GM12892 (cell line): ENCODE measurements around the gene QPCT.

Source experiments
- DNase-seq: peaks from one replicate; pipeline ENCODE4 v3.0.0; 2011; ENCODE audit not compliant: insufficient read length
- FAIRE-seq: peaks from 2 replicates; lab custom pipeline; 2011; peaks lifted over from hg19 to GRCh38; lab: Jason Lieb, UNC
- POLR2A ChIP-seq: IDR thresholded peaks from 2 replicates; pipeline ENCODE4 v1.6.1; 2011; ENCODE audit warnings: low read depth, low read length, control low read depth
- POLR2AphosphoS5 ChIP-seq: IDR thresholded peaks from 2 replicates; pipeline ENCODE4 v1.6.1; 2011; ENCODE audit warnings: low read depth, low read length, control low read depth
- TAF1 ChIP-seq: IDR thresholded peaks from 2 replicates; pipeline ENCODE4 v1.6.1; 2011; ENCODE audit warnings: low read depth, mild to moderate bottlenecking, control low read depth, low read length, borderline replicate concordance

Gene QPCT

GRCh38 chr2:37326285-37326684 is 18.1 kb upstream of the QPCT start:
- no peak for FAIRE-seq
- TF ChIP-seq POLR2A (no peak), POLR2AphosphoS5 (no peak), TAF1 (no peak)
- DNase-seq, result no peak

GRCh38 chr2:37326866-37327634 is 17.4 kb upstream of the QPCT start:
- FAIRE-seq (no peak), DNase-seq (no peak)
- TF ChIP-seq POLR2A (no peak), POLR2AphosphoS5 (no peak), TAF1 (no peak)

- TF ChIP-seq TAF1, result no peak
- no peak for TF ChIP-seq POLR2A
- TF ChIP-seq POLR2AphosphoS5, result no peak
- no peak for FAIRE-seq
- no peak for DNase-seq
These were observed 13.7 kb upstream of the QPCT start for GRCh38 chr2:37330681-37331080.

GRCh38 chr2:37332560-37332959 is 11.9 kb upstream of the QPCT start:
- no peak for FAIRE-seq

GRCh38 chr2:37333256-37333655 is 11.2 kb upstream of the QPCT start:
- DNase-seq (no peak), FAIRE-seq (no peak)
- no peak for TF ChIP-seq POLR2AphosphoS5
- TF ChIP-seq POLR2A, result no peak
- no peak for TF ChIP-seq TAF1

More at GRCh38 chr2:37332560-37332959, 11.9 kb upstream of the QPCT start:
- no peak for TF ChIP-seq POLR2AphosphoS5
- no peak for TF ChIP-seq TAF1
- no peak for TF ChIP-seq POLR2A
- no peak for DNase-seq

GRCh38 chr2:37335604-37336003 is 8.8 kb upstream of the QPCT start:
- TF ChIP-seq POLR2A (no peak), POLR2AphosphoS5 (no peak), TAF1 (no peak)
- FAIRE-seq (no peak), DNase-seq (no peak)

GRCh38 chr2:37337620-37338280 is 6.7 kb upstream of the QPCT start:
- no peak for TF ChIP-seq POLR2A
- TF ChIP-seq POLR2AphosphoS5, result no peak
- TF ChIP-seq TAF1, result no peak
- DNase-seq, result no peak
- no peak for FAIRE-seq

GRCh38 chr2:37338933-37339332 is 5.5 kb upstream of the QPCT start:
- TF ChIP-seq POLR2A, result no peak
- TF ChIP-seq POLR2AphosphoS5, result no peak
- TF ChIP-seq TAF1, result no peak
- no peak for FAIRE-seq
- no peak for DNase-seq

- TF ChIP-seq POLR2A (no peak), TAF1 (no peak), POLR2AphosphoS5 (no peak)
- no peak for FAIRE-seq
- no peak for DNase-seq
These were observed 3.8 kb upstream of the QPCT start for GRCh38 chr2:37340637-37341036.

GRCh38 chr2:37342591-37343220 is 1.7 kb upstream of the QPCT start:
- no peak for DNase-seq
- TF ChIP-seq POLR2A, result no peak
- TF ChIP-seq POLR2AphosphoS5, result no peak
- no peak for TF ChIP-seq TAF1
- no peak for FAIRE-seq
